ENCODE results near the gene SESN2. TPM values are rescaled to one million over a fixed set of nuclear protein-coding genes. Genes with fewer than 3 reads are reported as not detected.

The SESN2 gene
- total RNA-seq, 1 experiment from 2014 or later, result 36.8 TPM

DNA sequence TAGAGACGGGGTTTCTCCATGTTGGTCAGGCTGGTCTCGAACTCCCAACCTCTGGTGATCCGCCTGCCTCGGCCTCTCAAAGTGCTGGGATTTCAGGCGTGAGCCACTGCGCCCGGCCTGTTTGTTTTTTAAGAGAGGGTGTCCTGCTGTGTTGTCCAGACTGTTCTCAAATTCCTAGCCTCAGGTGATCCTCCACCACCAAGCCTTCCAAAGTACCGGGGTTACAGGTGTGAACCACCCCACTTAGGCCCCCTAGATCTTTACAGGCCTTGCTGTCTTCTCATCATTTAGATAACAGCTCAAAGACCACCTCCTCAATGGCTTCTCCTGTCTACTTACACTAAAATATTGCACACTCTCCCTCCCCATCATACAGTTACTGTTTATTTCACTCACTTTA, 6.3 kb downstream of the SESN2 start:
- CTCF ChIA-PET, result no interaction called here
- Histone ChIP-seq H3K27me3 (ENCODE audit: insufficient read depth, low read length) (no peaks in the 10 kb centered on the region), H4K20me1 (ENCODE audit: insufficient read depth) (no peaks in the 10 kb centered on the region), H3K4me1 (ENCODE audit: control insufficient read depth in 1 of 2, insufficient read depth in 2 of 2, low read length in 2 of 2) (peaks cover 5 to 8% of the 10 kb centered on the region in 2 experiments; a peak in 2 of 4 replicates), H3K9me3 (ENCODE audit: control insufficient read depth in 1 of 2, insufficient read depth in 1 of 2, low read depth in 1 of 2, low read length in 2 of 2) (no peaks in the 10 kb centered on the region), H2AFZ (ENCODE audit: low read depth, low read length, poor library complexity, severe bottlenecking) (no peak overlapping the region), H3K36me3 (ENCODE audit: control insufficient read depth in 1 of 2, insufficient read depth in 2 of 2, low read length in 2 of 2) (no peaks in the 10 kb centered on the region), H3K27ac (ENCODE audit: low read depth, low read length) (no peak overlapping the region), H3K9ac (ENCODE audit: low read length) (no peak overlapping the region), H3K9me2 (ENCODE audit: insufficient read depth) (no peaks in the 10 kb centered on the region), H3K4me2 (ENCODE audit: low read length) (no peak overlapping the region), H3K79me2 (ENCODE audit: insufficient read depth, low read length) (peaks cover 73% of the 10 kb centered on the region), H3K4me3 (replicated peaks in 1 of 2; ENCODE audit: low read depth in 1 of 2, low read length in 2 of 2) (no peak overlapping the region)
- intact Hi-C loops (cut with micrococcal nuclease), result no loop called here
- TF ChIP-seq POLR2A (IDR thresholded peaks at IDR 0.05; ENCODE audit: borderline replicate concordance, extremely low read depth, insufficient read depth, insufficient read length) (no peak), MAX (IDR thresholded peaks at IDR 0.05) (no peak), RAD21 (IDR thresholded peaks at IDR 0.05; ENCODE audit: low read depth) (no peak)
- RAD21 ChIA-PET (ENCODE audit: low non-redundant PET in 1 of 2, low total read pairs in 2 of 2, uncharacterized antibody in 2 of 2, unreplicated experiment in 2 of 2), result no interaction called here
- ATAC-seq (no peak), DNase-seq (ENCODE audit: low read depth, low spot score) (no peak)
- POLR2A ChIA-PET, result interaction anchor here (1.3 to 1.6 kb wide), 2 partner anchors 13 to 63 kb away, joined by 3 to 5 read pairs; partner anchors contain the start of gene MED18
- BruUV-seq (replicated peaks), result no TSS peak

DNA sequence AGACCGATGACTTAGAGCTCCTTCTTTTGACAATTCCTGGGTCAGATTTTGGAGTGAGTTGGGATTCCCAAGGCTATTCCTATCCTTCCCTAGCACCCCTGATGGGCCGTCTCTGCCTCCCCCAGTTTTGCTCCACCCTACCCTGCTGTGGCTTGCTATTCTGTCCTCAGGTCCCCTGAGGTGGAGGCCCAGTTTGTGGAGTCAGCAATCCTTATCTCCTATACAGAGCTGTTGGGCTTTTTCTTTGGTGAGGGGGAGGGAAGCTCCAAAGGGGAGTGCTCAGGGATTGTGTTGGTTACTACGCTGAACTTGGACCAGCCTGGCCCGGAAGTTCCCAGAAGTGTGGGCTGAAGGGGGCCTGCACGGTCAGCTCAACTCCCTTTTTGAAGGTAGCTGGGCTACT, 7.6 kb downstream of the SESN2 start:
- no peaks in the 10 kb centered on the region for H3K9me2 ChIP-seq (ENCODE audit: insufficient read depth)
- POLR2A ChIA-PET, result interaction anchor here (1.3 to 1.6 kb wide), 4 partner anchors 9 to 62 kb away, joined by 3 to 7 read pairs (median 6); partner anchors contain the start of gene MED18
- CTCF ChIA-PET, result interaction anchor here (1.1 kb wide), 1 partner anchor 18 kb away, joined by 3 read pairs; no protein-coding TSS in a partner anchor
- DNase-seq (ENCODE audit: low read depth, low spot score) (no peak), ATAC-seq (no peak)
- intact Hi-C loops (cut with micrococcal nuclease), result no loop called here
- H2AFZ ChIP-seq (ENCODE audit: low read depth, low read length, poor library complexity, severe bottlenecking), result no peak overlapping the region
- H3K4me3 ChIP-seq (replicated peaks in 1 of 2; ENCODE audit: low read depth in 1 of 2, low read length in 2 of 2), result no peak overlapping the region
- H3K27me3 ChIP-seq (ENCODE audit: insufficient read depth, low read length), result no peaks in the 10 kb centered on the region
- H3K27ac ChIP-seq (ENCODE audit: low read depth, low read length), result no peak overlapping the region
- TF ChIP-seq REST (IDR thresholded peaks at IDR 0.05; ENCODE audit: low read depth), result no peak
- TF ChIP-seq POLR2AphosphoS5 (IDR thresholded peaks at IDR 0.05; ENCODE audit: low read depth, low read length), result peak; percentile 8; the same call in 1 of the 2 replicates
- no peak for TF ChIP-seq ELF1 (IDR thresholded peaks at IDR 0.05; ENCODE audit: borderline replicate concordance, low read depth)
- H3K79me2 ChIP-seq (ENCODE audit: insufficient read depth, low read length), result peaks cover 61% of the 10 kb centered on the region
- H3K9me3 ChIP-seq (ENCODE audit: control insufficient read depth in 1 of 2, insufficient read depth in 1 of 2, low read depth in 1 of 2, low read length in 2 of 2), result no peaks in the 10 kb centered on the region
- H4K20me1 ChIP-seq (ENCODE audit: insufficient read depth), result no peaks in the 10 kb centered on the region
- H3K36me3 ChIP-seq (ENCODE audit: control insufficient read depth in 1 of 2, insufficient read depth in 2 of 2, low read length in 2 of 2), result 0 out of 4 replicates have a peak, but pooled peaks cover 0 to 5% of the 10 kb centered on the region in 2 experiments
- no TSS peak for BruUV-seq (replicated peaks)
- no peak overlapping the region for H3K9ac ChIP-seq (ENCODE audit: low read length)
- RAD21 ChIA-PET (ENCODE audit: low non-redundant PET in 1 of 2, low total read pairs in 2 of 2, uncharacterized antibody in 2 of 2, unreplicated experiment in 2 of 2), result no interaction called here
- no peaks in the 10 kb centered on the region for H3K4me1 ChIP-seq (ENCODE audit: control insufficient read depth in 1 of 2, insufficient read depth in 2 of 2, low read length in 2 of 2)
- no peak overlapping the region for H3K4me2 ChIP-seq (ENCODE audit: low read length)
